Left ventricle myocardium inferior (tissue), 1 donor: Measurements from ENCODE around the gene ALDH16A1. TPM values are rescaled to one million over a fixed set of nuclear protein-coding genes. Genes with fewer than 3 reads are reported as not detected.
A peak's percentile ranks its signal among the peaks of the same experiment; 100 is the strongest.

Experiments
- DNase-seq: peaks from one replicate; pipeline ENCODE4 v3.0.0-alpha.2; 2020
- H3K27ac ChIP-seq: fragments of 200-600 bp; replicated peaks from 2 replicates; pipeline ENCODE4 v1.8.0; 2021
- H3K27me3 ChIP-seq: fragments of 200-600 bp; 2 replicates; pipeline ENCODE4 v1.8.0; 2021; ENCODE audit warnings: low read depth
- H3K36me3 ChIP-seq: fragments of 200-600 bp; 2 replicates; pipeline ENCODE4 v1.8.0; 2021
- H3K4me1 ChIP-seq: fragments of 200-600 bp; 2 replicates; pipeline ENCODE4 v1.8.0; 2021
- H3K4me3 ChIP-seq: fragments of 200-600 bp; 2 replicates; pipeline ENCODE4 v1.8.0; 2021; ENCODE audit warnings: mild to moderate bottlenecking, moderate library complexity
- H3K9me3 ChIP-seq: fragments of 200-600 bp; replicated peaks from 2 replicates; pipeline ENCODE4 v1.8.0; 2021
- CTCF ChIP-seq: fragments of 200-600 bp; IDR thresholded peaks from 2 replicates; pipeline ENCODE4 v1.8.0; 2021; ENCODE audit warnings: antibody characterized with exemption, mild to moderate bottlenecking, borderline replicate concordance
- intact Hi-C: fragments of 100-400 bp; cut with micrococcal nuclease; formaldehyde crosslinking; loops from one replicate; pipeline ENCODE4 v1.11.0; 2022
- total RNA-seq: library from RNA; stranded (reverse); fragmentation: NEBNext Ultra II Directional; extraction: Animal tissue kit (Norgen Biotek cat#: 25700); gene quantifications from one replicate; pipeline ENCODE4 v1.2.1, GENCODE V29; 2021
- donor health status: DM: no; HTN: yes; CAD: no; lungs with severe emphysema.

Gene ALDH16A1
- total RNA-seq, 1 donor from 2014 or later, result 9.6 TPM

DNA sequence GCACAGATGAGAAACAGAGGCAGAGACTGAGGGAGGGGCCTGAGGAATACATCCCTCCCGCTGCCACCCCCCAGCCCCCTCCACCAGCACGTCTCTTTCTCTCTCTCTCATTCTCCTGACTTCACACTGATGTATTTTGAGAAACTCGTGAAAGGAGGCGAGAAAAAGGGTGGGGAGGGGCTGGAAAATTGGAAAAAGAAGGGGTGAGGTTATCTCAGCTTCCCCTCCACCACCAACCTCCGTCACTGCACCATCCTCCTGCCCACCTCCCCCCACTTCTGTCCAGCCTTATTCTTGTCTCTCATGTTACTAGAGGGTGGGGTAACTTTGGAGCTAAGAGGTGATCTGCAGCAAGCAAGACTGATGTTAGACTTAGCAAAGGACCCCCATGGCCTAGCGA lies 13.2 kb upstream of the ALDH16A1 start:
- H3K4me1 ChIP-seq, result peaks cover 26% of the 10 kb centered on the region
- no peaks in the 10 kb centered on the region for H3K36me3 ChIP-seq
- DNase-seq, result no peak
- intact Hi-C loops, result loop anchor here (10.0 kb wide), 1 partner anchor 45 kb away; no protein-coding TSS in a partner anchor
- H3K9me3 ChIP-seq, result no peaks in the 10 kb centered on the region
- peak overlapping the region; percentile 83 for H3K4me3 ChIP-seq
- TF ChIP-seq CTCF, result no peak
- peaks cover 77% of the 10 kb centered on the region for H3K27me3 ChIP-seq
- no peak overlapping the region for H3K27ac ChIP-seq

- Histone ChIP-seq H3K4me3 (peak overlapping the region; percentile 83), H3K9me3 (no peaks in the 10 kb centered on the region), H3K36me3 (no peaks in the 10 kb centered on the region), H3K27me3 (peaks cover 69% of the 10 kb centered on the region), H3K27ac (peak overlapping the region; percentile 95), H3K4me1 (peaks cover 26% of the 10 kb centered on the region)
- intact Hi-C loops, result loop anchor here (10.0 kb wide), 1 partner anchor 46 kb away; no protein-coding TSS in a partner anchor
- TF ChIP-seq CTCF, result no peak
- DNase-seq, result no peak
Measured at GRCh38 chr19:49440439-49441209, 12.4 kb upstream of the ALDH16A1 start.

- TF ChIP-seq CTCF, result no peak
- intact Hi-C loops, result loop anchor here (10.0 kb wide), 1 partner anchor 47 kb away; no protein-coding TSS in a partner anchor
- Histone ChIP-seq H3K4me3 (peak within 1 kb of the TSS; percentile 83), H3K9me3 (no peaks in the 10 kb centered on the region), H3K36me3 (no peaks in the 10 kb centered on the region), H3K27me3 (peaks cover 62% of the 10 kb centered on the region), H3K27ac (peak within 1 kb of the TSS; percentile 95), H3K4me1 (peaks cover 26% of the 10 kb centered on the region)
- peak; percentile 63 for DNase-seq
Measured at GRCh38 chr19:49441210-49441959, 11.6 kb upstream of the ALDH16A1 start, which contains the start of gene SLC17A7. TSS of gene SLC17A7 (minus strand) at chr19:49441527. CDS start at chr19:49441379, 148 bp downstream.

- peaks cover 26% of the 10 kb centered on the region for H3K4me1 ChIP-seq
- H3K27ac ChIP-seq, result peak overlapping the region; percentile 95
- intact Hi-C loops, result loop anchor here (10.0 kb wide), 1 partner anchor 47 kb away; no protein-coding TSS in a partner anchor
- no peak for DNase-seq
- peak overlapping the region; percentile 83 for H3K4me3 ChIP-seq
- peaks cover 2% of the 10 kb centered on the region for H3K36me3 ChIP-seq
- H3K9me3 ChIP-seq, result no peaks in the 10 kb centered on the region
- TF ChIP-seq CTCF, result no peak
- peaks cover 56% of the 10 kb centered on the region for H3K27me3 ChIP-seq
Measured at GRCh38 chr19:49441960-49442350, 11.1 kb upstream of the ALDH16A1 start.

DNA sequence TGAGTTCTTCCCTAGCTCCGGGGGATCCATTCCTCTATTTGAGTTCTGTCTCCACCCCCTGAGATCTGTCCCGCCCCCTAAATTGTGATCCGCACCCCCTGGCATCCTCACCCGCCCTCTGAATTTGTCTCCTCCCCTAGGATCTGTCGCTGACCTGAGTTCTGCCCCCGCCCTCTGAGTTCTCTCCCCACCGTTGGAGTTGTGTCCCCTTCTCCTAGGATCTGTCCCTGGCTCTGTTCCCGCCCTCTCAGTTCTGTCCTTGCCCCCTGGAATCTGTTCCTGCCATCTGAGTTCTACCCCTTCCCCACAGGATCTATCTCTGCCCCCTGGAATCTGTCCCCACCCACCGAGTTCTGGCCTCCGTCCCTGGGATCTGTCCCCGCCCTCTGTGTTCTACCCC lies 10.7 kb upstream of the ALDH16A1 start:
- DNase-seq, result peak; percentile 45
- Histone ChIP-seq H3K36me3 (peaks cover 6% of the 10 kb centered on the region), H3K4me3 (peak overlapping the region; percentile 83), H3K9me3 (no peaks in the 10 kb centered on the region), H3K27ac (peak overlapping the region; percentile 95), H3K4me1 (peaks cover 26% of the 10 kb centered on the region), H3K27me3 (peaks cover 52% of the 10 kb centered on the region)
- intact Hi-C loops, result loop anchor here (10.0 kb wide), 1 partner anchor 48 kb away; no protein-coding TSS in a partner anchor
- no peak for TF ChIP-seq CTCF
